ENCODE data around the gene P4HA2. TPM values are rescaled to one million over a fixed set of nuclear protein-coding genes. Genes with fewer than 3 reads are reported as not detected.

Gene P4HA2
- polyA plus RNA-seq, 1 donor (not counting 4 experiments of a cell fraction or from before 2014, with no cell fraction given), result 93.6 TPM

- H3K27me3 ChIP-seq (ENCODE audit: control insufficient read depth, extremely low read depth, insufficient read depth, low read length), result no peaks in the 10 kb centered on the region
- TF ChIP-seq EZH2 (IDR thresholded peaks at IDR 0.05; ENCODE audit: low read length), result no peak
- no peak for TF ChIP-seq CTCF (optimal IDR thresholded peaks at IDR 0.05 in 1 of 3, IDR thresholded peaks at IDR 0.05 in 1 of 3, conservative IDR thresholded peaks at IDR 0.05 in 1 of 3; ENCODE audit: extremely low read depth in 1 of 3, insufficient read depth in 2 of 3, low read length in 3 of 3)
- no peaks in the 10 kb centered on the region for H3K36me3 ChIP-seq (ENCODE audit: control insufficient read depth in 2 of 2, extremely low read depth in 1 of 2, insufficient read depth in 2 of 2, low read length in 2 of 2)
- H3K9me1 ChIP-seq (ENCODE audit: control insufficient read depth, extremely low read depth, insufficient read depth, low read length), result peaks cover 2% of the 10 kb centered on the region
- no peak overlapping the region for H3K4me3 ChIP-seq (ENCODE audit: control insufficient read depth in 2 of 3, extremely low read depth in 1 of 3, insufficient read depth in 2 of 3, low read depth in 1 of 3, low read length in 3 of 3)
- no peak overlapping the region for H2AFZ ChIP-seq (ENCODE audit: control insufficient read depth, low read length)
- dilution Hi-C loops (cut with MboI; ENCODE audit: extremely low pct_ligation_motif_present, low sequenced_read_pairs), result no loop called here
- H3K9me3 ChIP-seq (ENCODE audit: control insufficient read depth, low read depth, low read length), result no peaks in the 10 kb centered on the region
- FAIRE-seq, result no peak
- H3K9ac ChIP-seq (ENCODE audit: control insufficient read depth, extremely low read depth, insufficient read depth, low read length), result no peak overlapping the region
- no peaks in the 10 kb centered on the region for H3K79me2 ChIP-seq (ENCODE audit: control insufficient read depth, insufficient read depth, low read length)
- no peaks in the 10 kb centered on the region for H4K20me1 ChIP-seq (ENCODE audit: control insufficient read depth, extremely low read depth, insufficient read depth, low read length)
- DNase-seq (ENCODE audit: low read depth, low spot score), result no peak
- H3K27ac ChIP-seq (ENCODE audit: control insufficient read depth, insufficient read depth, low read length), result no peak overlapping the region
- H3K4me1 ChIP-seq (ENCODE audit: control insufficient read depth, extremely low read depth, insufficient read depth, low read length), result peaks cover 16% of the 10 kb centered on the region
- no peak overlapping the region for H3K4me2 ChIP-seq (ENCODE audit: control insufficient read depth, extremely low read depth, insufficient read depth, low read depth, low read length)
Observed at GRCh38 chr5:132177691-132178149, 49.9 kb downstream of the P4HA2 start.

- H3K27me3 ChIP-seq (ENCODE audit: control insufficient read depth, extremely low read depth, insufficient read depth, low read length), result no peaks in the 10 kb centered on the region
- dilution Hi-C loops (cut with MboI; ENCODE audit: extremely low pct_ligation_motif_present, low sequenced_read_pairs), result no loop called here
- H2AFZ ChIP-seq (ENCODE audit: control insufficient read depth, low read length), result no peak overlapping the region
- peaks cover 2% of the 10 kb centered on the region for H3K9me1 ChIP-seq (ENCODE audit: control insufficient read depth, extremely low read depth, insufficient read depth, low read length)
- no peaks in the 10 kb centered on the region for H4K20me1 ChIP-seq (ENCODE audit: control insufficient read depth, extremely low read depth, insufficient read depth, low read length)
- FAIRE-seq, result no peak
- H3K4me2 ChIP-seq (ENCODE audit: control insufficient read depth, extremely low read depth, insufficient read depth, low read depth, low read length), result no peak overlapping the region
- no peaks in the 10 kb centered on the region for H3K9me3 ChIP-seq (ENCODE audit: control insufficient read depth, low read depth, low read length)
- no peaks in the 10 kb centered on the region for H3K36me3 ChIP-seq (ENCODE audit: control insufficient read depth in 2 of 2, extremely low read depth in 1 of 2, insufficient read depth in 2 of 2, low read length in 2 of 2)
- H3K9ac ChIP-seq (ENCODE audit: control insufficient read depth, extremely low read depth, insufficient read depth, low read length), result no peak overlapping the region
- TF ChIP-seq CTCF (optimal IDR thresholded peaks at IDR 0.05 in 1 of 3, IDR thresholded peaks at IDR 0.05 in 1 of 3, conservative IDR thresholded peaks at IDR 0.05 in 1 of 3; ENCODE audit: extremely low read depth in 1 of 3, insufficient read depth in 2 of 3, low read length in 3 of 3), result no peak
- no peak for TF ChIP-seq EZH2 (IDR thresholded peaks at IDR 0.05; ENCODE audit: low read length)
- H3K4me3 ChIP-seq (ENCODE audit: control insufficient read depth in 2 of 3, extremely low read depth in 1 of 3, insufficient read depth in 2 of 3, low read depth in 1 of 3, low read length in 3 of 3), result no peak overlapping the region
- H3K79me2 ChIP-seq (ENCODE audit: control insufficient read depth, insufficient read depth, low read length), result no peaks in the 10 kb centered on the region
- H3K27ac ChIP-seq (ENCODE audit: control insufficient read depth, insufficient read depth, low read length), result no peak overlapping the region
- DNase-seq (ENCODE audit: low read depth, low spot score), result no peak
- peaks cover 11% of the 10 kb centered on the region for H3K4me1 ChIP-seq (ENCODE audit: control insufficient read depth, extremely low read depth, insufficient read depth, low read length)
Observed at GRCh38 chr5:132176987-132177386, 50.7 kb downstream of the P4HA2 start.
